Liver (tissue), 3 donors: ENCODE data around the gene WWOX.

Experiments used
- ATF3 ChIP-seq: IDR thresholded peaks from 2 replicates; pipeline ENCODE4 v1.6.1; 2016; ENCODE audit warnings: antibody characterized with exemption
- CTCF ChIP-seq: fragments of 150-350 bp; IDR thresholded peaks from 2 replicates; pipeline ENCODE4 v1.5.1; 2017; ENCODE audit warnings: improper control_type of control experiment, low read depth, low read length; ENCODE audit not compliant: missing input control
- FOXA1 ChIP-seq: IDR thresholded peaks from 2 replicates; pipeline ENCODE4 v1.6.1; 2016; ENCODE audit warnings: antibody characterized with exemption
- GABPA ChIP-seq, 2 donors: IDR thresholded peaks in 1 of 2; conservative IDR thresholded peaks in 1 of 2; 2 replicates each; pipeline ENCODE4 v1.6.1; 2016; ENCODE audit warnings: antibody characterized with exemption in 2 of 2, mild to moderate bottlenecking in 1 of 2, moderate library complexity in 1 of 2
- HNF4A ChIP-seq, 2 donors: conservative IDR thresholded peaks; 2 replicates each; pipeline ENCODE4 v1.6.1; 2016; ENCODE audit warnings: antibody characterized with exemption in 2 of 2, mild to moderate bottlenecking in 2 of 2
- JUND ChIP-seq, 2 donors: IDR thresholded peaks; 2 replicates each; pipeline ENCODE4 v1.6.1; 2016; ENCODE audit warnings: antibody characterized with exemption in 2 of 2
- RAD21 ChIP-seq, 2 donors: IDR thresholded peaks; 2 replicates each; pipeline ENCODE4 v1.6.1; 2016; ENCODE audit warnings: antibody characterized with exemption in 2 of 2, mild to moderate bottlenecking in 2 of 2
- REST ChIP-seq: IDR thresholded peaks from 2 replicates; pipeline ENCODE4 v1.6.1; 2016; ENCODE audit warnings: antibody characterized with exemption, mild to moderate bottlenecking
- SP1 ChIP-seq: IDR thresholded peaks from 2 replicates; pipeline ENCODE4 v1.6.1; 2018; ENCODE audit warnings: antibody characterized with exemption, mild to moderate bottlenecking
- YY1 ChIP-seq: IDR thresholded peaks from 2 replicates; pipeline ENCODE4 v1.6.1; 2016; ENCODE audit warnings: antibody characterized with exemption, mild to moderate bottlenecking
- TF ChIP-seq, protein P1 (sequence below): IDR thresholded peaks from 2 replicates; pipeline ENCODE4 v1.6.1; 2016; ENCODE audit warnings: antibody characterized with exemption
- donor health status: healthy.
- donor health status: healthy.

DNA sequence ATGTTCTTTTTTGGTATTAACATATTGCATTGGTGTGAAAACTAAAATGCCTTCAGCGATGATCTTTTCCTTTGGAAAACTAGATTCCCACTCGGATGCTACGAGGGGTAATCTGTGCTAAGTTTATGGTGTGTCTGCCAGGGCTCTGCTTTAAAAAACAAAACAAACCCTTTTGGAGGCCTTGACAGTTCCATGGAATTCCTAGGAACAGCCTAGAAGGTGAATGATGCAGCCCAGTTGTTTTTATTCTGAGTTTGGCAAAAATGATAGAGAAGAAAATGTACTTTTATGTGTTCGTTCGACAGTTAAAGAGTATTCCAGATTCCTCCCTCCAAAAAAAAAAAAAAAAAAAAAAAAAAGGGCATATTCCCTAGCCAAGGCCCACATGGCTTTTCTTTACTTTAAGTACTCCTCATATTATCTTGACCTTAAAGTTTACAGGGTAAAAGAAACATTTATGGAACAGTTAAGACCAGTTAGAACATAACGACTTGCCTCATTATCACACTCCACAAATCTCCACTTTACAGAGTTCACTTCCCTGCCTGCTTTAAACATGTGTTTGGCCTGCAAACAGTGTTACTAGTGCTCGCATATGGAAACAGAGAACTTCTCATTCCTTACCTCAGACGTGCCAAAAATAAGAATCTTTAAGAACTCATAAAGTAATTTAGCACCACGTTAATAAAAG, 159.1 kb downstream of the WWOX start:
- TF ChIP-seq CTCF (no peak), SP1 (no peak), JUND (IDR thresholded peaks at IDR 0.05) (no peak), FOXA1 (no peak), HNF4A (conservative IDR thresholded peaks at IDR 0.05) (peak in 1 of 2 donors; percentile 13), ATF3 (no peak), YY1 (peak; percentile 25), GABPA (IDR thresholded peaks at IDR 0.05 in 1 of 2, conservative IDR thresholded peaks at IDR 0.05 in 1 of 2) (no peak), REST (no peak), RAD21 (IDR thresholded peaks at IDR 0.05) (peak in 1 of 2 donors; percentile 6)
- TF ChIP-seq, protein P1, sequence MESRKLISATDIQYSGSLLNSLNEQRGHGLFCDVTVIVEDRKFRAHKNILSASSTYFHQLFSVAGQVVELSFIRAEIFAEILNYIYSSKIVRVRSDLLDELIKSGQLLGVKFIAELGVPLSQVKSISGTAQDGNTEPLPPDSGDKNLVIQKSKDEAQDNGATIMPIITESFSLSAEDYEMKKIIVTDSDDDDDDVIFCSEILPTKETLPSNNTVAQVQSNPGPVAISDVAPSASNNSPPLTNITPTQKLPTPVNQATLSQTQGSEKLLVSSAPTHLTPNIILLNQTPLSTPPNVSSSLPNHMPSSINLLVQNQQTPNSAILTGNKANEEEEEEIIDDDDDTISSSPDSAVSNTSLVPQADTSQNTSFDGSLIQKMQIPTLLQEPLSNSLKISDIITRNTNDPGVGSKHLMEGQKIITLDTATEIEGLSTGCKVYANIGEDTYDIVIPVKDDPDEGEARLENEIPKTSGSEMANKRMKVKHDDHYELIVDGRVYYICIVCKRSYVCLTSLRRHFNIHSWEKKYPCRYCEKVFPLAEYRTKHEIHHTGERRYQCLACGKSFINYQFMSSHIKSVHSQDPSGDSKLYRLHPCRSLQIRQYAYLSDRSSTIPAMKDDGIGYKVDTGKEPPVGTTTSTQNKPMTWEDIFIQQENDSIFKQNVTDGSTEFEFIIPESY, result no peak
